GM10266 (cell line): ENCODE data around the gene CSF3.

Source experiments
- DNase-seq: peaks from one replicate; pipeline ENCODE4 v3.0.0; 2012; ENCODE audit errors: extremely low spot score
- TF ChIP-seq, protein P1 (sequence below): IDR thresholded peaks from 2 replicates; pipeline ENCODE4 v1.5.1; 2012; ENCODE audit warnings: mild to moderate bottlenecking, low read depth; ENCODE audit not compliant: control insufficient read depth, insufficient read depth; ENCODE audit errors: missing control alignments

Gene CSF3

DNA sequence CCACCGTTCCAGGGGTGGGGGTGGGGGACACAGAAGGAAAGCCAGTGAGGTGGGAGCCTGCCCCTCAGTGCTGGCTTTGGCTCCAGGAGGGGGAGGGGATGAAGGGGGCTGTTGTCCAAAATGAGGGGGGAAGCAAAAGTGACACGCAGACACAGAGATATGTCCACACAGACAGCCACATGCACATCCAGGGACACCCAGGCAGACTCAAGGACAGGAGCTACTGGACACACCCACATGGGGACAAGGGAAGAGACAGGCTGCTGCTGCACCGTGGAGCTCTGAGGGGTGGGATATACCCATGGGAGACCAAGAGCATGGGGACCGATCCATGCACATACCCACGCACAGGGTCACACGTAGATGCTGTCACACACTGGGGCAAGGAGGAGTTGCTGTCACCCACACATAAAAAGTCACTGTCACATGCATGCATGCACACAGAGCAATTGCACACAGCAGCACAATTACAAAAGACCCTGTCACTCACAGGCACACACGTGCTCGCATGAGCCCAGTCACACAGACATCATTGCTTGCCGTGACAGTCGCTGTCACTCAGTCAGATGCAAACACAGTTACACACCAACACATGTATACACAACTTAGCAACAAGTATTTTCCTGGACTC lies 48.8 kb downstream of the CSF3 start:
- TF ChIP-seq, protein P1, sequence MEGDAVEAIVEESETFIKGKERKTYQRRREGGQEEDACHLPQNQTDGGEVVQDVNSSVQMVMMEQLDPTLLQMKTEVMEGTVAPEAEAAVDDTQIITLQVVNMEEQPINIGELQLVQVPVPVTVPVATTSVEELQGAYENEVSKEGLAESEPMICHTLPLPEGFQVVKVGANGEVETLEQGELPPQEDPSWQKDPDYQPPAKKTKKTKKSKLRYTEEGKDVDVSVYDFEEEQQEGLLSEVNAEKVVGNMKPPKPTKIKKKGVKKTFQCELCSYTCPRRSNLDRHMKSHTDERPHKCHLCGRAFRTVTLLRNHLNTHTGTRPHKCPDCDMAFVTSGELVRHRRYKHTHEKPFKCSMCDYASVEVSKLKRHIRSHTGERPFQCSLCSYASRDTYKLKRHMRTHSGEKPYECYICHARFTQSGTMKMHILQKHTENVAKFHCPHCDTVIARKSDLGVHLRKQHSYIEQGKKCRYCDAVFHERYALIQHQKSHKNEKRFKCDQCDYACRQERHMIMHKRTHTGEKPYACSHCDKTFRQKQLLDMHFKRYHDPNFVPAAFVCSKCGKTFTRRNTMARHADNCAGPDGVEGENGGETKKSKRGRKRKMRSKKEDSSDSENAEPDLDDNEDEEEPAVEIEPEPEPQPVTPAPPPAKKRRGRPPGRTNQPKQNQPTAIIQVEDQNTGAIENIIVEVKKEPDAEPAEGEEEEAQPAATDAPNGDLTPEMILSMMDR, result no peak
- no peak for DNase-seq

DNA sequence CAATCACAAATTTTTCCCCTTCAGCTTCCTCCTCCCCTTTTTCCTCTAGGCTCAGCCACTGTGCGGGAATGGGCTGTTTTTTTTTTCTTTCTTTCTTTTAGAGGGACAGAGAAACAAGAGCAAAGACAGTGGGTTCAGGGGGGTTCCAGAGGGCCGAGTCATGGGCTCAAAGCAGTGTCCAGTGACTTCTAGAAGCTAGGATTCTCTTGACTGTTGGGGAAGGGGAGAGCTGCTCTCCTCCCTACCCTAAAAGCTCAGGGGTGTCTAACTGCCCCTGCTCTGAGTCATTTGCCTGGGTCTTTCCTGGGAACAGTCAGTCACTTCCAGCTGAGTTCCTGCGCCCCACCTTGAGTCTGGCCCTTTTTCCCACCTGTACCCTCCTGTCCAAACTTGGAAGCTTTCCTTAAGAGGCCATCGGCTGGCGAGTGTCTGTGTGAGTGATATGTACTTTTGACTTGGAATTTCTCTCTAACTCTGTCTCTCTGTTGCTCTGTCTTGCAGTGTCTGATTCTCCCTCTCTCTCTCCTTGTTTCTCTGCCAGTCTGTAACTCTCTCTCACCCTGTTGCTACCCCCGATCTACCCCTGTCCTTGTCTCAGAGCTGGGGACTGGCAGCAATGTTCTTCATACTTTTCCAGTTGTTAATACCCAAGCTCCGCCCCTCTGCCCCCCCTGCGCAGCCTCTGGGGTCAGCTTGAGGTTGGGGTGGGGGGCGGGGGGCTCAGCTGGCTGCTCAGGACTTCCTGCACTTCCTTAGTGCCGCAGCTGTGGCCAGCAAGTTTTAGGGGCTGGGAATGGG lies 49.9 kb downstream of the CSF3 start:
- TF ChIP-seq, protein P1, result no peak
- DNase-seq, result no peak

DNA sequence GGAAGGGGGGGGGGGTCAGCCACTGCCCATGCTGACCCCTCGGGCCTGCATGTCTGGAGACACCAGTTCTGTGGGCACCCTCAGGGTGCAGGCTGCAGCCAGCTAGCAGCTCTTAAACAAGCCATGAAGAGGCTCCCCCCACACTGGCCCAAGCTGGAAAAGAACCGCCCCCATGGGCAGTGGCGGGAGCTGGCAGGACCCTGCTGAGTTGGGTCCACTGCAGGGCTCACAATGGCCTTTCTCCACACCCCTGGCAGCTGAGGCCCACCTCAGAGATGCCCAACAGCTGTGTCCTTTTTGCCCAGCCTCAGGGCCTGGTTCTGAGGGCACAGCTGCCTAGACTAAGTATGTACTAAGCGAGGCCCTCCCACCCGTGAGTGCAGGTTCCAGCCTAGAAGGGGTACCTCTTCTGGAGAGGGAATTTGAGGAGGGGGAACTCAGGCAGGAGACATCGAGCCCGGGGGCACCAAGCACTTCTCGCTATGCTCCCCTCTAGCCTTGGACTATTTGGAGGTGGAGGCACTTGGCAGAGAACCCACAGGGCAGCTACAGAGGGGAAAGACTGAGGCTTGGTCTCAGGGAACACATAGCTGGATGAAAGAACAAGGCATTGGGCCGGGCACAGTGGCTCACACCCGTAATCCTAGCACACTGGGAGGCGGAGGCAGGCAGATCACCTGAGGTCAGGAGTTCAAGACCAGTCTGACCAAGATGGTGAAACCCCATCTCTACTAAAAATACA lies 50.7 kb downstream of the CSF3 start:
- DNase-seq, result no peak
- TF ChIP-seq, protein P1, result no peak
